Esophagus muscularis mucosa (tissue), 4 donors: ENCODE measurements around the gene PCNX2. TPM values are rescaled to one million over a fixed set of nuclear protein-coding genes. Genes with fewer than 3 reads are reported as not detected.

Experiments
- DNase-seq: peaks from one replicate; pipeline ENCODE4 v3.0.0-alpha.2; 2017; ENCODE audit errors: extremely low spot score
- H3K27ac ChIP-seq, 4 donors: fragments of 200-600 bp; sonication (generic); replicated peaks in 1 of 4; 1 replicate in 3 of 4; 2 replicates in 1 of 4; pipeline ENCODE4 v1.5.1; 2016 to 2019; ENCODE audit warnings: mild to moderate bottlenecking in 1 of 4
- H3K27me3 ChIP-seq, 4 donors: fragments of 200-600 bp; sonication (generic); one replicate each; pipeline versions ENCODE4 v1.5.1 to v1.6.0; 2016 to 2019
- H3K36me3 ChIP-seq, 4 donors: fragments of 200-600 bp; sonication (generic); one replicate each; pipeline ENCODE4 v1.5.1; 2016 to 2019
- H3K4me1 ChIP-seq, 4 donors: fragments of 200-600 bp; sonication (generic); one replicate each; pipeline ENCODE4 v1.5.1; 2016 to 2019
- H3K4me3 ChIP-seq, 4 donors: fragments of 200-600 bp; sonication (generic); 1 replicate in 2 of 4; 2 replicates in 2 of 4; pipeline ENCODE4 v1.5.1; 2016 to 2019; ENCODE audit warnings: mild to moderate bottlenecking in 4 of 4, moderate library complexity in 1 of 4
- H3K9me3 ChIP-seq, 4 donors: fragments of 200-600 bp; sonication (generic); 1 replicate in 3 of 4; 2 replicates in 1 of 4; pipeline ENCODE4 v1.5.1; 2016 to 2019
- CTCF ChIP-seq, 3 experiments: fragments of 200-600 bp in 2 of 3; fragments of 450-650 bp in 1 of 3; sonication (generic) in 2 of 3; IDR thresholded peaks; one replicate each; pipeline ENCODE4 v1.5.1; 2017 to 2019; ENCODE audit warnings: antibody characterized with exemption in 3 of 3, mild to moderate bottlenecking in 2 of 3, moderate library complexity in 1 of 3
- EP300 ChIP-seq: sonication (generic); formaldehyde crosslinking; IDR thresholded peaks from one replicate; pipeline ENCODE4 v1.6.1; 2017; ENCODE audit warnings: antibody characterized with exemption
- POLR2A ChIP-seq: fragments of 450-650 bp; IDR thresholded peaks from one replicate; pipeline ENCODE4 v1.6.1; 2017; ENCODE audit warnings: antibody characterized with exemption, moderate library complexity, mild to moderate bottlenecking, low read depth
- POLR2AphosphoS5 ChIP-seq, 2 donors: sonication (generic); formaldehyde crosslinking; IDR thresholded peaks; one replicate each; pipeline ENCODE4 v1.6.1; 2017; ENCODE audit warnings: antibody characterized with exemption in 2 of 2
- WGBS: methylation state at CpG from one replicate; pipeline ENCODE4 v1.1.5; 2018; 5-methylcytosine and 5-hydroxymethylcytosine counted together
- intact Hi-C: fragments of 100-400 bp; cut with DNase I; formaldehyde crosslinking; loops from one replicate; pipeline ENCODE4 v1.15.1; 2023
- total RNA-seq, 4 donors: library from RNA; depleted of rRNA; stranded (reverse); fragments of >200 nt; gene quantifications; one replicate each; pipeline versions ENCODE4 v1.1.0 to v1.2.1, GENCODE V29; 2016

The PCNX2 gene
- total RNA-seq, 4 donors from 2014 or later = 5.7 to 23.3 (median 7.9) TPM

DNA sequence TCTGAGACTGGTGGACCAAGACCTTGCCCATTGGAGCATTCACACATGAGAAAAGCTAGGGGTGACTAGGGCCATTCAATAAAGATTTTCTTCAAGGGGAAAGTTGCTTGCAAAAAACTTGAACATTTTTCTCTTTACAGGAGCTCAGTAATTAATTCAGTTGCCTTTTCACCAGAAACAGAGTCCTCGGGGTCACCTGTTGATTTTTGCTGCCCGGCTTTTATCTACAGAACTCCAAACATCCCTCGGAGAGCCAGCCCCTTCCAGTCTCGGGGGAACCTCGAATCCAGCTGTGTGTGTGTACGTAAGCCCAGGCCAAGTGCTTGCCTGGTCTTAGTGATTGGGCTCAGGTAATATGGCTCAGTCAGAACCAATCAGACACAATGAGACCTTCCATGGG lies 47.5 kb downstream of the PCNX2 start:
- Histone ChIP-seq H3K36me3 (no peaks in the 10 kb centered on the region), H3K4me1 (peaks cover 3 to 29% (median 6%) of the 10 kb centered on the region in 4 donors), H3K4me3 (no peak overlapping the region), H3K27ac (no peak overlapping the region), H3K9me3 (no peaks in the 10 kb centered on the region), H3K27me3 (no peaks in the 10 kb centered on the region)
- intact Hi-C loops = no loop called here
- 91% methylated on average over 6 of the region's 6 CpGs for WGBS
- no peak for DNase-seq
- no peak for TF ChIP-seq EP300
- no peak for TF ChIP-seq CTCF (IDR thresholded peaks at IDR 0.05)
- TF ChIP-seq POLR2A = no peak
- TF ChIP-seq POLR2AphosphoS5 (IDR thresholded peaks at IDR 0.05) = no peak

DNA sequence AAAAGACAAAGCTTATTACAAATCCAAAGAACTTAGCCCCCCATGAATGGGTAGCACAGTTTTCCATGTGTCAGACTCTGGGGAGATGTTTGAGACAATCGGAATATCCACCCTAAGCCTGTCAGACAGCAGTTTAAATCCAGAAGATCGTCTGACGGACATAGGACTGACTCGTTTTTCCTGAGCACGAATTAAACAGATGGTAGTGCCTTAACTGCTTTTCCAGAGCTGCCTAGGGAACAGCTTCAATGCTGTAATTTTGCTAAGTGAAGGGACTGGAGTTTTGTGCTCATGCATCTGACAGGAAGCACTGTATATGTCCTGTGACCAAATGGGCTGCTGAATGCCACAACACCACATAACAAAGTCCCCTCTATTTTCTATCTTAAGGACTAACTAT lies 48.6 kb downstream of the PCNX2 start:
- Histone ChIP-seq H3K27ac (no peak overlapping the region), H3K9me3 (no peaks in the 10 kb centered on the region), H3K36me3 (no peaks in the 10 kb centered on the region), H3K4me1 (peaks cover 0 to 19% (median under 1%) of the 10 kb centered on the region in 4 donors), H3K27me3 (no peaks in the 10 kb centered on the region), H3K4me3 (no peak overlapping the region)
- no peak for TF ChIP-seq EP300
- no peak for TF ChIP-seq CTCF (IDR thresholded peaks at IDR 0.05)
- TF ChIP-seq POLR2AphosphoS5 (IDR thresholded peaks at IDR 0.05) = no peak
- no peak for TF ChIP-seq POLR2A
- WGBS = 86% methylated on average over 5 of the region's 5 CpGs
- peak; percentile 31 for DNase-seq
- intact Hi-C loops = no loop called here

DNA sequence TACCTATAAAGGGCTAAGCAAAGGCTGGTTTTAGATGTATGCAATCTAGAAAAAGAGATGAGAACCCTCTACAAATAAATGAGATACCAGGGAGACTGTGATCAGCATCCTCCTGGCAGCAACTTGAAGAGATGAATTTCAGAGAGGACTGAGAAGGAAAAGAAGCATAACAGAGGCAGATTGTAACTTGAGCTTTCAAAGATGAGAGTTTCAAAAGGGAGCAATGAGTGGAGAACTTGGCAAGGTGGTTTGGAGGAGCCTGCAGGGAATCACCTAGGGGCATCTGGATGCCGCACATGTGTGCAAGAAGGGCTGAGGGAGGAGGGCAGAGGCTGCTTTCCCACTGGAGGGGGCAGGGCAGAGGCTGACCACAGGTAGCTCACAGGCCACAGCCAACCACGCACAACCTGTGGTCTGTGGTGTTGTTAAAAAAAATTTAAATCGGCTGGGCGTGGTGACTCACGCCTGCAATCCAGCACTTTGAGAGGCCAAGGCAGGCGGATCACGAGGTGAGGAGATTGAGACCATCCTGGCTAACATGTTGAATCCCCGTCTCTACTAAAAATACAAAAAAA lies 50.2 kb downstream of the PCNX2 start:
- H3K27ac ChIP-seq = no peak overlapping the region
- H3K27me3 ChIP-seq = no peaks in the 10 kb centered on the region
- DNase-seq = peak; percentile 53
- no peak for TF ChIP-seq CTCF (IDR thresholded peaks at IDR 0.05)
- no peak for TF ChIP-seq POLR2AphosphoS5 (IDR thresholded peaks at IDR 0.05)
- no peak for TF ChIP-seq POLR2A
- no peak for TF ChIP-seq EP300
- no peak overlapping the region for H3K4me3 ChIP-seq
- H3K9me3 ChIP-seq = no peaks in the 10 kb centered on the region
- H3K4me1 ChIP-seq = peaks cover 0 to 9% (median 2%) of the 10 kb centered on the region in 4 donors
- intact Hi-C loops = no loop called here
- no peaks in the 10 kb centered on the region for H3K36me3 ChIP-seq
- WGBS = 89% methylated on average over 8 of the region's 8 CpGs

DNA sequence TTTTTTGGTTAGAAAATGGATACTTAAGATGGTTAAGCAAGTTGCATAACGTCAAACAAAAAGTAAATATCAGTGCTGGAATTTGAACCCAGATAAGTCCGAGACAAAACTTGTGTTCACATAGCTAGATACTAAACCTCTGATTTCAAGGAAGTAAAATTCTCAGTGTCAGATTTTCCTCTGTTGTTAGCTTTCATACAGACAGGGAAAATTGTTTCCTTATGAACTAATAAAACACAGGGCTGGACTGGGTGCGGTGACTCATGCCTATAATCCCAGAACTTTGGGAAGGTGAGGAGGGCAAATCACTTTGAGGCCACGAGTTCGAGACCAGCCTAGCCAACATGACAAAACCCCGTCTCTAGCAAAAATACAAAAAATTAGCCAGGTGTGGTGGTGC lies 51.3 kb downstream of the PCNX2 start:
- 89% methylated on average over 6 of the region's 6 CpGs for WGBS
- H3K36me3 ChIP-seq = no peaks in the 10 kb centered on the region
- no peaks in the 10 kb centered on the region for H3K9me3 ChIP-seq
- DNase-seq = peak; percentile 29
- H3K27ac ChIP-seq = no peak overlapping the region
- TF ChIP-seq POLR2AphosphoS5 (IDR thresholded peaks at IDR 0.05) (no peak), POLR2A (no peak)
- peaks cover 0 to 9% (median 0%) of the 10 kb centered on the region in 4 donors for H3K4me1 ChIP-seq
- no peak overlapping the region for H3K4me3 ChIP-seq
- H3K27me3 ChIP-seq = no peaks in the 10 kb centered on the region
- intact Hi-C loops = loop anchor here (5.0 kb wide), 1 partner anchor 607 kb away; no protein-coding TSS in a partner anchor

GRCh38 chr1:233242827-233243483 lies 52.6 kb downstream of the PCNX2 start:
- peak; percentile 34 for DNase-seq
- Histone ChIP-seq H3K4me3 (no peak overlapping the region), H3K36me3 (no peaks in the 10 kb centered on the region), H3K27me3 (no peaks in the 10 kb centered on the region), H3K27ac (no peak overlapping the region), H3K9me3 (no peaks in the 10 kb centered on the region), H3K4me1 (peaks cover 0 to 9% (median 0%) of the 10 kb centered on the region in 4 donors)
- TF ChIP-seq CTCF (IDR thresholded peaks at IDR 0.05) (no peak), POLR2AphosphoS5 (IDR thresholded peaks at IDR 0.05) (no peak), EP300 (no peak), POLR2A (no peak)
- intact Hi-C loops = loop anchor here (5.0 kb wide), 1 partner anchor 606 kb away; no protein-coding TSS in a partner anchor
- 38% methylated on average over 4 of the region's 4 CpGs for WGBS
